ENCODE results near the gene ANKLE1.

DNA sequence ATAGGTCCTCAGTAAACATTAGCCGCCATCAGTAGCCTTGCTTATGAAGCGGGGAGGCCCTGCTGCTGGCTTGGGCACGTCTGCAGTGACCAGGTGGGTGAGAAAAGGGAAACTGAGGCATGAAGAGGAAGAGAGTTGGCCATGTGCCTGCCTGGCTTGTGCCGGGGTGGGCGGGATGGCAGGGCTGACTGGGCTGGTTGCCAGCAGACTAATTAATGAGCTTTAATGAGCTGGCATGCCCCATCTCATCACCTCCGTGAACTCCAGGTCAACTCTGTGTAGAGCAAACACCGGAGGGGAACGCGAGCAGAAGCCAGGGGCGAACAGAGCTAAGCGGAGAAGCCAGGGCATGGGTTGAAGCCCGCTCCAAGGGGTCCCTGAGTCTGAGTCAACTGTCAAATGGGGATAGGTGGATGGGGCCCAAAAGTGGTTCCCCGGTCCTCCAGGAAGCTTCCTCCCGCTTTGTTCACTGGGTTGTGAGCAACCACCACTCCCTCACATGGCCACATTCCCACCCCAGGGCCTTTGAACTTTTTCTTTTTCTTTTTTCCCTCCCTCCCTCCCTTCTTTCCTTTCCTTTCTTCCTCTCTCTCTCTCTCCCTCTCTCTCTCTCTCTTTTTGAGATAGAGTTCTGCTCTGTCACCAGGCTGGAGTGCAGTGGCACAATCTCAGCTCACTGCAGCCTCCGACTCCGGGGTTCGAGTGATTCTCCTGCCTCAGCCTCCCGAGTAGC is 44.7 kb upstream of the ANKLE1 start:
- TF ChIP-seq, protein P1, sequence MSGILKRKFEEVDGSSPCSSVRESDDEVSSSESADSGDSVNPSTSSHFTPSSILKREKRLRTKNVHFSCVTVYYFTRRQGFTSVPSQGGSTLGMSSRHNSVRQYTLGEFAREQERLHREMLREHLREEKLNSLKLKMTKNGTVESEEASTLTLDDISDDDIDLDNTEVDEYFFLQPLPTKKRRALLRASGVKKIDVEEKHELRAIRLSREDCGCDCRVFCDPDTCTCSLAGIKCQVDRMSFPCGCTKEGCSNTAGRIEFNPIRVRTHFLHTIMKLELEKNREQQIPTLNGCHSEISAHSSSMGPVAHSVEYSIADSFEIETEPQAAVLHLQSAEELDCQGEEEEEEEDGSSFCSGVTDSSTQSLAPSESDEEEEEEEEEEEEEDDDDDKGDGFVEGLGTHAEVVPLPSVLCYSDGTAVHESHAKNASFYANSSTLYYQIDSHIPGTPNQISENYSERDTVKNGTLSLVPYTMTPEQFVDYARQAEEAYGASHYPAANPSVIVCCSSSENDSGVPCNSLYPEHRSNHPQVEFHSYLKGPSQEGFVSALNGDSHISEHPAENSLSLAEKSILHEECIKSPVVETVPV (CRISPR knock-in tag; IDR thresholded peaks at IDR 0.05): no peak
- no peak for TF ChIP-seq CSDC2 (CRISPR knock-in tag; IDR thresholded peaks at IDR 0.05)
